Measurements from ENCODE around the gene PALLD. TPM values are rescaled to one million over a fixed set of nuclear protein-coding genes. Genes with fewer than 3 reads are reported as not detected.

Gene PALLD
- total and polyA plus RNA-seq, 2 of the 8 experiments (the other 6 are each of a cell fraction or from before 2014, with no cell fraction given): 10.5 to 25.0 TPM

DNA sequence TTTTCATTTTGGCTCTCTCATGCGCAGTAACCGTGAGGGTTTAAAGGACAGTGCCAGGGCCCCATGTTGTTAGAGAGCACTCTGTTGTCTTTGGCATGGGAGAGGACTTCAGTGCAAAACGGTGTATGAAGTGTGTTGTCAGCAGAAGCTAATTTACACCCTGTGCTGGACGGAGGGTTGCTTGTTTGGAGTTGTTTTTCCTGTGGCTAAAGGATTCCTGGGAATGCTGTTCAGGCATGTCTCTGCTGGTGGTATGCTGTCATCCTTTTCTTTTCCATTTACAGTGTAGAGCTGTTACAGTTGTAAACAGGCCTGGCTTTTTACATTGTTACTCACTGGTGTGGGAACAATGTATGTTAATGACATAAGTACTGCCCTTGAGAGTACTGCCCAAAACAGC lies 306.9 kb downstream of the PALLD start:
- Histone ChIP-seq H2BK20ac (ENCODE audit: low read length) (0 out of 2 replicates have a peak overlapping the region, but pooled peaks have one; percentile 5), H3K79me1 (ENCODE audit: low read depth, low read length) (no peaks in the 10 kb centered on the region), H3K4me1 (replicated peaks in 1 of 4; ENCODE audit: control insufficient read depth in 3 of 4, insufficient read depth in 4 of 4, low read length in 3 of 4) (peaks cover 0 to 12% (median 6%) of the 10 kb centered on the region in 4 experiments; a peak in 3 of 7 replicates), H2AK5ac (ENCODE audit: low read depth, low read length) (0 out of 2 replicates have a peak overlapping the region, but pooled peaks have one; percentile 16), H4K20me1 (replicated peaks in 1 of 2; ENCODE audit: control insufficient read depth in 1 of 2, insufficient read depth in 2 of 2, low read length in 2 of 2) (no peaks in the 10 kb centered on the region), H3K23me2 (ENCODE audit: low read depth, low read length) (no peaks in the 10 kb centered on the region; the same call in 1 of the 2 replicates), H3K14ac (ENCODE audit: insufficient read length) (no peak overlapping the region), H2BK120ac (replicated peaks; ENCODE audit: low read depth, low read length) (no peak overlapping the region), H3K4ac (replicated peaks; ENCODE audit: insufficient read length, low read depth, low read length) (no peak overlapping the region), H2BK5ac (ENCODE audit: low read depth, low read length) (peak overlapping the region; percentile 90), H3K9me3 (ENCODE audit: insufficient read depth in 2 of 2, low read depth in 1 of 2, low read length in 1 of 2) (peaks cover 0 to 3% of the 10 kb centered on the region in 2 experiments; a peak in 2 of 4 replicates), H2AFZ (ENCODE audit: low read length) (peak overlapping the region; percentile 30; the same call in 1 of the 2 replicates), H3K36me3 (ENCODE audit: control insufficient read depth in 2 of 4, insufficient read depth in 4 of 4, low read length in 3 of 4) (no peaks in the 10 kb centered on the region; a peak in 1 of 8 replicates), H3K27me3 (replicated peaks in 1 of 4; ENCODE audit: control insufficient read depth in 3 of 4, extremely low read depth in 1 of 4, insufficient read depth in 3 of 4, low read length in 3 of 4) (no peaks in the 10 kb centered on the region), H3K23ac (ENCODE audit: insufficient read length) (no peak overlapping the region), H4K8ac (ENCODE audit: extremely low read depth, insufficient read depth, low read length) (no peak overlapping the region), H3K79me2 (ENCODE audit: control insufficient read depth in 1 of 2, insufficient read depth in 2 of 2, low read length in 2 of 2) (no peaks in the 10 kb centered on the region), H4K91ac (replicated peaks; ENCODE audit: insufficient read length, low read length) (no peak overlapping the region), H3K18ac (ENCODE audit: extremely low read depth, low read length) (peak overlapping the region; percentile 68; the same call in 1 of the 2 replicates), H3K27ac (ENCODE audit: low read depth, low read length) (peak overlapping the region; percentile 63; the same call in 1 of the 2 replicates), H2BK12ac (ENCODE audit: low read depth, low read length) (peak overlapping the region; percentile 93; the same call in 1 of the 2 replicates), H2BK15ac (ENCODE audit: low read length) (no peak overlapping the region; the same call in 1 of the 2 replicates), H3K4me3 (ENCODE audit: extremely low read depth in 1 of 4, insufficient read depth in 2 of 4, low read depth in 3 of 4, low read length in 4 of 4) (no peak overlapping the region), H3K4me2 (ENCODE audit: insufficient read depth in 1 of 2, low read depth in 2 of 2, low read length in 2 of 2) (peak overlapping the region; percentile 41 to 44; a peak in 3 of 4 replicates), H3K9ac (replicated peaks in 1 of 4; ENCODE audit: extremely low read depth in 1 of 4, low read depth in 3 of 4, low read length in 3 of 4) (peak overlapping the region in 1 of 4 experiments; percentile 17; a peak in 1 of 7 replicates), H4K5ac (ENCODE audit: insufficient read length, low read depth, low read length) (peak overlapping the region; percentile 11), H3K56ac (replicated peaks; ENCODE audit: insufficient read length, low read depth, low read length) (no peak overlapping the region)
- FAIRE-seq: peak; percentile 66
- no peak for DNase-seq (ENCODE audit: low read depth in 1 of 2, low spot score in 2 of 2)
- WGBS, 2 experiments (ENCODE audit: extremely low coverage in 1 of 2, insufficient coverage in 1 of 2, insufficient read length in 1 of 2, insufficient replicate concordance in 2 of 2, low coverage in 1 of 2, low lambda C conversion rate in 2 of 2, missing lambda C conversion rate in 1 of 2): 50% methylated on average over 4 of the region's 4 CpGs; no CpG with 5 or more reads in 1 of the 2 experiments
- POLR2A ChIA-PET (ENCODE audit: partially characterized antibody): interaction anchor here (1.4 kb wide), 1 partner anchor 28 kb away, joined by 8 read pairs; no protein-coding TSS in a partner anchor
- CTCF ChIA-PET (ENCODE audit: partially characterized antibody): interaction anchor here (0.9 to 1.5 kb wide), 3 partner anchors 10 to 96 kb away, joined by 3 to 4 read pairs (median 3); no protein-coding TSS in a partner anchor
- TF ChIP-seq JUN (IDR thresholded peaks at IDR 0.05; ENCODE audit: low read depth, low read length): 0 out of 2 replicates have a peak, but pooled peaks have one; percentile 31

Measured in H1 (cell line).